ENCODE measurements around the gene SLC22A23.

SLC22A23 gene

DNA sequence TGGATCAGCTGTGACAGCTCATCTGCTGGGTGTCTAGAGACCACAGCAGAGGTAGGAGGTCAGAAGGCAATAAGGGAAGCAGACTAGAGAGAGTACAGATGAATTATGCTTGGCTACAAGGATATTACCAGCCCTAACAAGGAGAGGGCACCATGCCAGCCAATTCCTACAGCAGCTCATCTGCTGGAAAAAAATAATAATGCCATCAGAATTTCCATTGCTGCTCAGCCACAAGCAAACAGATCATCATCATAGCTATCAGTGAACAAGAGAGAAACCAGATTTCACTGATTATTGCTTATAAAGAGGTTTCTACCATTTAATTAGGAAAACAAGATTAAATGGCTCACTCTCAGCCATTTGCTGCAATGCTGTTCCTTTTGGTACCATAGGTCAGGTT lies 131.6 kb downstream of the SLC22A23 start:
- TF ChIP-seq EZH2phosphoT487 (IDR thresholded peaks at IDR 0.05; ENCODE audit: low read length) (no peak), EZH2 (optimal IDR thresholded peaks at IDR 0.05; ENCODE audit: low read depth, low read length) (no peak)
- TF ChIP-seq, protein P1, sequence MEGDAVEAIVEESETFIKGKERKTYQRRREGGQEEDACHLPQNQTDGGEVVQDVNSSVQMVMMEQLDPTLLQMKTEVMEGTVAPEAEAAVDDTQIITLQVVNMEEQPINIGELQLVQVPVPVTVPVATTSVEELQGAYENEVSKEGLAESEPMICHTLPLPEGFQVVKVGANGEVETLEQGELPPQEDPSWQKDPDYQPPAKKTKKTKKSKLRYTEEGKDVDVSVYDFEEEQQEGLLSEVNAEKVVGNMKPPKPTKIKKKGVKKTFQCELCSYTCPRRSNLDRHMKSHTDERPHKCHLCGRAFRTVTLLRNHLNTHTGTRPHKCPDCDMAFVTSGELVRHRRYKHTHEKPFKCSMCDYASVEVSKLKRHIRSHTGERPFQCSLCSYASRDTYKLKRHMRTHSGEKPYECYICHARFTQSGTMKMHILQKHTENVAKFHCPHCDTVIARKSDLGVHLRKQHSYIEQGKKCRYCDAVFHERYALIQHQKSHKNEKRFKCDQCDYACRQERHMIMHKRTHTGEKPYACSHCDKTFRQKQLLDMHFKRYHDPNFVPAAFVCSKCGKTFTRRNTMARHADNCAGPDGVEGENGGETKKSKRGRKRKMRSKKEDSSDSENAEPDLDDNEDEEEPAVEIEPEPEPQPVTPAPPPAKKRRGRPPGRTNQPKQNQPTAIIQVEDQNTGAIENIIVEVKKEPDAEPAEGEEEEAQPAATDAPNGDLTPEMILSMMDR (IDR thresholded peaks at IDR 0.05; ENCODE audit: low read length), result no peak
- Histone ChIP-seq H3K27ac (ENCODE audit: low read length) (no peak overlapping the region), H3K79me2 (ENCODE audit: low read length) (no peaks in the 10 kb centered on the region), H3K9me2 (replicated peaks; ENCODE audit: insufficient read depth, low read length) (no peaks in the 10 kb centered on the region), H3K4me2 (ENCODE audit: low read depth, low read length) (no peak overlapping the region), H2AFZ (ENCODE audit: low read length) (no peak overlapping the region), H3K4me1 (ENCODE audit: low read length) (no peaks in the 10 kb centered on the region), H4K20me1 (ENCODE audit: insufficient read depth, low read length) (no peaks in the 10 kb centered on the region), H3K36me3 (replicated peaks; ENCODE audit: insufficient read depth, low read length) (no peaks in the 10 kb centered on the region), H3K9ac (ENCODE audit: low read length) (no peak overlapping the region), H3K9me3 (replicated peaks; ENCODE audit: insufficient read depth, low read length) (no peaks in the 10 kb centered on the region), H3F3A (ENCODE audit: insufficient read depth, low read length) (no peaks in the 10 kb centered on the region), H3K27me3 (replicated peaks; ENCODE audit: insufficient read depth, low read length) (no peaks in the 10 kb centered on the region), H3K4me3 (ENCODE audit: low read length) (no peak overlapping the region)
- no peak for DNase-seq

DNA sequence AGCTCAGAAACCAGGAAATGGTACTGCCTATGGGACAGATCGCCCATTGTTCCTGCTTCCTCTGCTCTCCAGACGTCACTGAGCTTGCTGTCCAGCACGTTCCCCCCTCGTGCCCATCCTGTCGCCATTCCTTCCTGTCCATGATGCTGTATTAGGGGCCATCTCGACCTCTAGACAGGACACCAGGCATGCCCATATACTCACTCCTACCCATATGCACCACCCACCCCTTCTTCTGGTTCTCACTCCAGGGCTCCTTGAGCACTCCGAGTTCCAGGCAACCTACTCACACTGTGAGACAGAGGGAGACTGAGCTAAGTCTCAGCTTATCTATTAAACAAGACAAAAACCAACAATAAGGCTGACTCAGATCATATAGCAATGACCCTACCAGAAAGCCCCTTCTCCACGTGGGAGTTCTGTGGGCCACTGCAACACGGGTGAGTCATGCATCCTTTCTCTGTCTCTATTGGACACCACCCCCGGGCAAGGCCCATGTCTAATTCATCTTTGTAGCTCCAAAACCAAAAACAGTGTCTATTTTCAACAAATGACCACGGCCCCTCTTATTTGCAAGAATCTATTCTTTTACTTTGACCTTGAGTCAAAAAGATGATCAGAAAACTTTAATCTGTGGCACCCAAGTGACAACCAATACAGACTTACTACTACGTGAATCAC lies 132.4 kb downstream of the SLC22A23 start:
- H3K9me3 ChIP-seq (replicated peaks; ENCODE audit: insufficient read depth, low read length), result no peaks in the 10 kb centered on the region
- no peaks in the 10 kb centered on the region for H4K20me1 ChIP-seq (ENCODE audit: insufficient read depth, low read length)
- H3K4me3 ChIP-seq (ENCODE audit: low read length), result no peak overlapping the region
- no peaks in the 10 kb centered on the region for H3K9me2 ChIP-seq (replicated peaks; ENCODE audit: insufficient read depth, low read length)
- no peak for DNase-seq
- H3K4me1 ChIP-seq (ENCODE audit: low read length), result no peaks in the 10 kb centered on the region
- H3K4me2 ChIP-seq (ENCODE audit: low read depth, low read length), result no peak overlapping the region
- H3K27ac ChIP-seq (ENCODE audit: low read length), result no peak overlapping the region
- no peaks in the 10 kb centered on the region for H3F3A ChIP-seq (ENCODE audit: insufficient read depth, low read length)
- H3K79me2 ChIP-seq (ENCODE audit: low read length), result no peaks in the 10 kb centered on the region
- H3K36me3 ChIP-seq (replicated peaks; ENCODE audit: insufficient read depth, low read length), result no peaks in the 10 kb centered on the region
- TF ChIP-seq EZH2 (optimal IDR thresholded peaks at IDR 0.05; ENCODE audit: low read depth, low read length), result no peak
- TF ChIP-seq, protein P1 (IDR thresholded peaks at IDR 0.05; ENCODE audit: low read length), result no peak
- no peak for TF ChIP-seq EZH2phosphoT487 (IDR thresholded peaks at IDR 0.05; ENCODE audit: low read length)
- no peak overlapping the region for H3K9ac ChIP-seq (ENCODE audit: low read length)
- no peaks in the 10 kb centered on the region for H3K27me3 ChIP-seq (replicated peaks; ENCODE audit: insufficient read depth, low read length)
- H2AFZ ChIP-seq (ENCODE audit: low read length), result no peak overlapping the region

- Histone ChIP-seq H3K79me2 (ENCODE audit: low read length) (no peaks in the 10 kb centered on the region), H3K4me3 (ENCODE audit: low read length) (no peak overlapping the region), H3K27ac (ENCODE audit: low read length) (no peak overlapping the region), H3K9ac (ENCODE audit: low read length) (no peak overlapping the region), H3K4me1 (ENCODE audit: low read length) (no peaks in the 10 kb centered on the region), H3K9me3 (replicated peaks; ENCODE audit: insufficient read depth, low read length) (no peaks in the 10 kb centered on the region), H4K20me1 (ENCODE audit: insufficient read depth, low read length) (no peaks in the 10 kb centered on the region), H2AFZ (ENCODE audit: low read length) (no peak overlapping the region), H3K36me3 (replicated peaks; ENCODE audit: insufficient read depth, low read length) (no peaks in the 10 kb centered on the region), H3F3A (ENCODE audit: insufficient read depth, low read length) (no peaks in the 10 kb centered on the region), H3K4me2 (ENCODE audit: low read depth, low read length) (no peak overlapping the region), H3K9me2 (replicated peaks; ENCODE audit: insufficient read depth, low read length) (no peaks in the 10 kb centered on the region), H3K27me3 (replicated peaks; ENCODE audit: insufficient read depth, low read length) (no peaks in the 10 kb centered on the region)
- no peak for DNase-seq
- TF ChIP-seq, protein P1 (IDR thresholded peaks at IDR 0.05; ENCODE audit: low read length), result no peak
- TF ChIP-seq EZH2 (optimal IDR thresholded peaks at IDR 0.05; ENCODE audit: low read depth, low read length) (no peak), EZH2phosphoT487 (IDR thresholded peaks at IDR 0.05; ENCODE audit: low read length) (no peak)
These were observed 133.1 kb downstream of the SLC22A23 start for GRCh38 chr6:3323696-3324261.

Data from MM.1S (cell line).